H1 (cell line): Measurements from ENCODE around the gene DEDD. TPM values are rescaled to one million over a fixed set of nuclear protein-coding genes. Genes with fewer than 3 reads are reported as not detected.

Source experiments
- ASH2L ChIP-seq: fragments of 200-600, 300-600 bp; sonication (generic); IDR thresholded peaks from one replicate; pipeline ENCODE4 v1.7.1; 2017; ENCODE audit warnings: low read length
- BACH1 ChIP-seq: IDR thresholded peaks from 2 replicates; pipeline ENCODE4 v1.6.1; 2012; ENCODE audit warnings: low read length, improper control_type of control experiment
- BCL11A ChIP-seq, 2 experiments: IDR thresholded peaks; one replicate each; pipeline ENCODE4 v1.6.1; 2011; ENCODE audit warnings: low read depth in 2 of 2, low read length in 2 of 2, mild to moderate bottlenecking in 2 of 2
- CEBPB ChIP-seq: IDR thresholded peaks from 2 replicates; pipeline ENCODE4 v1.6.1; 2012; ENCODE audit warnings: low read depth, low read length
- CHD1 ChIP-seq: IDR thresholded peaks from 2 replicates; pipeline ENCODE4 v1.6.1; 2012; ENCODE audit warnings: low read depth, low read length, improper control_type of control experiment
- CHD2 ChIP-seq: IDR thresholded peaks from 2 replicates; pipeline ENCODE4 v1.6.1; 2012; ENCODE audit warnings: low read length, improper control_type of control experiment
- CREB1 ChIP-seq: IDR thresholded peaks from 2 replicates; pipeline ENCODE4 v1.6.1; 2012; ENCODE audit warnings: inconsistent platforms
- EP300 ChIP-seq, 2 experiments: IDR thresholded peaks; 1 replicate in 1 of 2; 2 replicates in 1 of 2; pipeline ENCODE4 v1.6.1; 2011 to 2012; ENCODE audit warnings: low read depth in 2 of 2, low read length in 2 of 2, mild to moderate bottlenecking in 2 of 2, borderline replicate concordance in 1 of 2, inconsistent platforms in 1 of 2, moderate library complexity in 1 of 2
- HDAC6 ChIP-seq: IDR thresholded peaks from one replicate; pipeline ENCODE4 v1.7.1; 2012; ENCODE audit warnings: low read depth, mild to moderate bottlenecking, inconsistent platforms, low read length, moderate library complexity
- KDM5A ChIP-seq: fragments of 200-600 bp; IDR thresholded peaks from 2 replicates; pipeline ENCODE4 v1.7.1; 2012; ENCODE audit warnings: mild to moderate bottlenecking, low read length, inconsistent platforms, mixed read lengths
- POLR2AphosphoS5 ChIP-seq: IDR thresholded peaks from 2 replicates; pipeline ENCODE4 v1.6.1; 2011; ENCODE audit warnings: low read depth, low read length
- SAP30 ChIP-seq: fragments of 300-600 bp; sonication (generic); IDR thresholded peaks from 2 replicates; pipeline ENCODE4 v1.7.1; 2012; ENCODE audit warnings: low read length, moderate library complexity, mild to moderate bottlenecking, inconsistent platforms; ENCODE audit not compliant: insufficient read depth, insufficient replicate concordance
- SIX5 ChIP-seq: IDR thresholded peaks from 2 replicates; pipeline ENCODE4 v1.6.1; 2011; ENCODE audit warnings: mild to moderate bottlenecking, low read depth, low read length
- SP1 ChIP-seq: IDR thresholded peaks from 2 replicates; pipeline ENCODE4 v1.6.1; 2011; ENCODE audit warnings: low read depth, low read length
- SP2 ChIP-seq: IDR thresholded peaks from 2 replicates; pipeline ENCODE4 v1.6.1; 2012; ENCODE audit warnings: mild to moderate bottlenecking, low read length, inconsistent platforms
- SP4 ChIP-seq: IDR thresholded peaks from 2 replicates; pipeline ENCODE4 v1.6.1; 2012; ENCODE audit warnings: low read length, inconsistent platforms
- SRF ChIP-seq: IDR thresholded peaks from 2 replicates; pipeline ENCODE4 v1.6.1; 2011; ENCODE audit warnings: mild to moderate bottlenecking, low read depth, low read length, moderate library complexity
- SUZ12 ChIP-seq: fragments of 200-600 bp; sonication (generic); IDR thresholded peaks from 2 replicates; pipeline ENCODE4 v1.6.1; 2012; ENCODE audit warnings: mild to moderate bottlenecking, inconsistent platforms, low read length, moderate library complexity, mixed read lengths
- TAF7 ChIP-seq: optimal IDR thresholded peaks from 2 replicates; pipeline ENCODE3; 2011; ENCODE audit warnings: low read depth, mild to moderate bottlenecking, inconsistent platforms, low read length, moderate library complexity, borderline replicate concordance
- TBP ChIP-seq: IDR thresholded peaks from 2 replicates; pipeline ENCODE4 v1.6.1; 2011; ENCODE audit warnings: low read depth, low read length, improper control_type of control experiment
- polyA plus RNA-seq, 7 experiments: library from polyadenylated mRNA; depleted of rRNA in 3 of 7; stranded (reverse) in 5 of 7; unstranded in 2 of 7; fragments of >200 nt in 5 of 7; fragments of 200-250 nt in 2 of 7; gene quantifications; 1 replicate in 5 of 7; 2 replicates in 1 of 7; 4 replicates in 1 of 7; pipeline versions ENCODE4 v1.2.1 to v1.2.3, GENCODE V29; 2011 to 2013; ENCODE audit warnings: missing spikeins in 2 of 7, mixed read lengths in 2 of 7
- total RNA-seq: library from RNA; stranded (reverse); fragmentation: NEBNext Ultra II Directional; extraction: Animal tissue kit (Norgen Biotek cat#: 25700); gene quantifications from 2 replicates; pipeline ENCODE4 v1.2.1, GENCODE V29; 2021
- TF ChIP-seq, protein P1 (sequence below), 3 experiments: IDR thresholded peaks; 1 replicate in 2 of 3; 2 replicates in 1 of 3; pipeline versions ENCODE4 v1.5.1 to v1.6.1; 2011; ENCODE audit warnings: low read length in 3 of 3, mild to moderate bottlenecking in 3 of 3, inconsistent platforms in 2 of 3, low read depth in 1 of 3, moderate library complexity in 1 of 3; ENCODE audit not compliant: insufficient read depth in 1 of 3; ENCODE audit errors: control extremely low read depth in 1 of 3
- TF ChIP-seq, protein P2 (sequence below): IDR thresholded peaks from 2 replicates; pipeline ENCODE4 v1.6.1; 2012; ENCODE audit warnings: inconsistent platforms

Gene DEDD
- total and polyA plus RNA-seq, 2 of the 8 experiments (the other 6 are each of a cell fraction or from before 2014, with no cell fraction given), result 42.6 to 55.9 TPM

- TF ChIP-seq HDAC6, result no peak
- peak; percentile 80 for TF ChIP-seq POLR2AphosphoS5
- TF ChIP-seq EP300 (IDR thresholded peaks at IDR 0.05; ENCODE audit: borderline replicate concordance in 1 of 2, low read depth in 2 of 2, low read length in 2 of 2), result no peak
- TF ChIP-seq, protein P1, sequence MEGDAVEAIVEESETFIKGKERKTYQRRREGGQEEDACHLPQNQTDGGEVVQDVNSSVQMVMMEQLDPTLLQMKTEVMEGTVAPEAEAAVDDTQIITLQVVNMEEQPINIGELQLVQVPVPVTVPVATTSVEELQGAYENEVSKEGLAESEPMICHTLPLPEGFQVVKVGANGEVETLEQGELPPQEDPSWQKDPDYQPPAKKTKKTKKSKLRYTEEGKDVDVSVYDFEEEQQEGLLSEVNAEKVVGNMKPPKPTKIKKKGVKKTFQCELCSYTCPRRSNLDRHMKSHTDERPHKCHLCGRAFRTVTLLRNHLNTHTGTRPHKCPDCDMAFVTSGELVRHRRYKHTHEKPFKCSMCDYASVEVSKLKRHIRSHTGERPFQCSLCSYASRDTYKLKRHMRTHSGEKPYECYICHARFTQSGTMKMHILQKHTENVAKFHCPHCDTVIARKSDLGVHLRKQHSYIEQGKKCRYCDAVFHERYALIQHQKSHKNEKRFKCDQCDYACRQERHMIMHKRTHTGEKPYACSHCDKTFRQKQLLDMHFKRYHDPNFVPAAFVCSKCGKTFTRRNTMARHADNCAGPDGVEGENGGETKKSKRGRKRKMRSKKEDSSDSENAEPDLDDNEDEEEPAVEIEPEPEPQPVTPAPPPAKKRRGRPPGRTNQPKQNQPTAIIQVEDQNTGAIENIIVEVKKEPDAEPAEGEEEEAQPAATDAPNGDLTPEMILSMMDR (IDR thresholded peaks at IDR 0.05; ENCODE audit: control extremely low read depth in 1 of 3, insufficient read depth in 1 of 3, low read depth in 1 of 3, low read length in 3 of 3), result peak; percentile 3 to 34 (median 29)
- no peak for TF ChIP-seq SRF
- peak; percentile 78 for TF ChIP-seq TBP
- 0 out of 2 replicates have a peak, but pooled peaks have one; percentile 2 for TF ChIP-seq SP1
- TF ChIP-seq BCL11A (IDR thresholded peaks at IDR 0.05; ENCODE audit: low read depth in 2 of 2, low read length in 2 of 2), result no peak
- TF ChIP-seq CREB1, result no peak; the same call in 1 of the 2 replicates
- TF ChIP-seq, protein P2, sequence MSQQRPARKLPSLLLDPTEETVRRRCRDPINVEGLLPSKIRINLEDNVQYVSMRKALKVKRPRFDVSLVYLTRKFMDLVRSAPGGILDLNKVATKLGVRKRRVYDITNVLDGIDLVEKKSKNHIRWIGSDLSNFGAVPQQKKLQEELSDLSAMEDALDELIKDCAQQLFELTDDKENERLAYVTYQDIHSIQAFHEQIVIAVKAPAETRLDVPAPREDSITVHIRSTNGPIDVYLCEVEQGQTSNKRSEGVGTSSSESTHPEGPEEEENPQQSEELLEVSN, result no peak
- no peak for TF ChIP-seq SP2
- no peak for TF ChIP-seq CEBPB
- no peak for TF ChIP-seq SUZ12
- no peak for TF ChIP-seq CHD2
- TF ChIP-seq BACH1, result no peak
- TF ChIP-seq CHD1, result no peak
- TF ChIP-seq SAP30, result no peak
- 0 out of 2 replicates have a peak, but pooled peaks have one; percentile 7 for TF ChIP-seq SIX5
- TF ChIP-seq KDM5A, result peak; percentile 64; the same call in 1 of the 2 replicates
- peak; percentile 92 for TF ChIP-seq ASH2L
- TF ChIP-seq TAF7, result no peak
- TF ChIP-seq SP4, result peak; percentile 67; the same call in 1 of the 2 replicates
Measured at GRCh38 chr1:161159087-161159912, 26.8 kb upstream of the DEDD start, which contains the start of gene USP21 (continued).
